Measurements from ENCODE around the gene DUSP1. TPM values are rescaled to one million over a fixed set of nuclear protein-coding genes. Genes with fewer than 3 reads are reported as not detected.

The DUSP1 gene
- total and polyA plus RNA-seq, 2 of the 13 experiments (the other 11 are each of a cell fraction or from before 2014, with no cell fraction given) = 27.1 to 55.5 TPM

- TF ChIP-seq HNRNPLL (IDR thresholded peaks at IDR 0.05; ENCODE audit: low read depth, low read length, poor library complexity, severe bottlenecking) (peak; percentile 45), ZNF562 (CRISPR knock-in tag; IDR thresholded peaks at IDR 0.05; ENCODE audit: borderline replicate concordance) (no peak), LCORL (IDR thresholded peaks at IDR 0.05) (no peak), LCORL (CRISPR knock-in tag; IDR thresholded peaks at IDR 0.05) (peak; percentile 92), ZFY (CRISPR knock-in tag; IDR thresholded peaks at IDR 0.05) (peak; percentile 64), ZNF333 (CRISPR knock-in tag; IDR thresholded peaks at IDR 0.05; ENCODE audit: borderline replicate concordance) (peak; percentile 86; the same call in 1 of the 2 replicates), NKX3-1 (CRISPR knock-in tag; IDR thresholded peaks at IDR 0.05) (peak; percentile 73; the same call in 1 of the 2 replicates), ADNP (CRISPR knock-in tag; IDR thresholded peaks at IDR 0.05) (no peak), ZNF431 (CRISPR knock-in tag; IDR thresholded peaks at IDR 0.05; ENCODE audit: borderline replicate concordance, low read depth) (0 out of 2 replicates have a peak, but pooled peaks have one; percentile 27), ZNF619 (CRISPR knock-in tag; IDR thresholded peaks at IDR 0.05) (peak; percentile 55), ZBTB8A (CRISPR knock-in tag; IDR thresholded peaks at IDR 0.05; ENCODE audit: borderline replicate concordance, low read depth) (no peak), SIN3B (IDR thresholded peaks at IDR 0.05; ENCODE audit: low read length) (no peak), CEBPG (CRISPR knock-in tag; IDR thresholded peaks at IDR 0.05) (peak; percentile 98), SIN3A (IDR thresholded peaks at IDR 0.05; ENCODE audit: borderline replicate concordance, low read depth, low read length) (no peak), ZBTB4 (CRISPR knock-in tag; IDR thresholded peaks at IDR 0.05; ENCODE audit: borderline replicate concordance) (peak; percentile 59; the same call in 1 of the 2 replicates), RXRA (CRISPR knock-in tag; IDR thresholded peaks at IDR 0.05) (peak; percentile 94), ELF3 (CRISPR knock-in tag; IDR thresholded peaks at IDR 0.05) (peak; percentile 95), SP1 (IDR thresholded peaks at IDR 0.05) (no peak), SP1 (CRISPR knock-in tag; IDR thresholded peaks at IDR 0.05) (no peak; the same call in 1 of the 2 replicates), NFE2L2 (IDR thresholded peaks at IDR 0.05; ENCODE audit: low read length) (peak; percentile 46; the same call in 1 of the 2 replicates), ATF2 (CRISPR knock-in tag; IDR thresholded peaks at IDR 0.05) (peak; percentile 95), TFDP1 (CRISPR knock-in tag; IDR thresholded peaks at IDR 0.05; ENCODE audit: borderline replicate concordance) (peak; percentile 79), ZNF275 (CRISPR knock-in tag; IDR thresholded peaks at IDR 0.05; ENCODE audit: borderline replicate concordance) (peak; percentile 87), SRSF9 (IDR thresholded peaks at IDR 0.05; ENCODE audit: borderline replicate concordance, insufficient read depth, low read depth, low read length, poor library complexity, severe bottlenecking) (no peak)
Observed at GRCh38 chr5:172772112-172772906, 1.3 kb upstream of the DUSP1 start (continued).
